GM13976 (cell line): Measurements from ENCODE around the gene CNOT1.

Experiments used
- DNase-seq: peaks from one replicate; pipeline ENCODE4 v3.0.0; 2012; ENCODE audit warnings: low spot score
- CTCF ChIP-seq: IDR thresholded peaks from 2 replicates; pipeline ENCODE4 v1.5.1; 2012; ENCODE audit warnings: borderline replicate concordance, mild to moderate bottlenecking; ENCODE audit not compliant: insufficient read depth; ENCODE audit errors: extremely low read depth, missing control alignments, control extremely low read depth
- in situ Hi-C: fragments of 300-500 bp; cut with MboI; formaldehyde crosslinking; loops from one replicate; pipeline ENCODE4 v1.12.0; 2022; ENCODE audit warnings: low sequenced_read_pairs, mixed read lengths, inconsistent platforms; ENCODE audit not compliant: unreplicated experiment

The CNOT1 gene

GRCh38 chr16:58475091-58475619 is 154.5 kb downstream of the CNOT1 start:
- in situ Hi-C loops = no loop called here
- no peak for DNase-seq
- TF ChIP-seq CTCF = no peak

DNA sequence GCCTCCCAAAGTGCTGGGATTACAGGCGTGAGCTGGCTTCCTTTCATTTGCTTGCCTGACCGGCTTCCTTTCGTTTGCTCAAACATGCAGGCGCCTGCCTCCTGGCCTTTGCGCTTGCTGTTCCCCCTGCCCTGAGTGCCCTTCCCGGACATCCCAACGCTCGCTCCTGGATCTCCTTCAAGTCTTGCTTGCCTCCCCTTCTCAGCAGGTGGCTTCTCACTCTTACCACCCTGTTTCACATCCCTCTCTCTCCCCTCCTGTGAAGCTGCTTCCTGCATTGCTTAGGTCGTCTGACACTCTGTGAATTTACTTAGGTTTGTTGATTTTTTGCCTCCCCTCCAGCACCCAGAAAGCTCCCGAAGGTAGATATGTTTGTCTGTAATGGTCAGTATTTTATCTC is 155.3 kb downstream of the CNOT1 start:
- no peak for TF ChIP-seq CTCF
- in situ Hi-C loops = no loop called here
- no peak for DNase-seq

GRCh38 chr16:58472827-58473226 is 156.8 kb downstream of the CNOT1 start:
- no peak for DNase-seq
- in situ Hi-C loops = no loop called here
- TF ChIP-seq CTCF = no peak

DNA sequence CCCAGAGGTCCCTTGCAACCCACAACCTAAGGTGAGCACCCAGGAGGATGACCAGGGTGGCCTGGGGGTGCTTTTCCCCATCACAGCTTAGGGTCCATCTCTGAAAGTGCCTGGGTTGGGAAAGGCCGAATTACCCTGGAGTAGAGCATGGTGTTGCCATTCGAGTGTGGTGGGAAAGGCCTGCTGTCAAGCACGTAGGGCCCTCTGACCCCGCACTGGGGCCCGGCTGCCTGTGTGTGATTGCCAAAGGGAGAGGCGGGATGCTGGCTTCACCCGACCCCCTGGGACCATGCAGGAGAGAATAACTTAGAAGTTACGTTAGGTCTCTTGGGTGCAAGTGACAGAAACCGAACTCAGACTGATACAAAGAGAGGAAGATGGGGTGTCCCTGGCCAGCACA is 157.4 kb downstream of the CNOT1 start:
- TF ChIP-seq CTCF = no peak
- DNase-seq = no peak
- in situ Hi-C loops = no loop called here

DNA sequence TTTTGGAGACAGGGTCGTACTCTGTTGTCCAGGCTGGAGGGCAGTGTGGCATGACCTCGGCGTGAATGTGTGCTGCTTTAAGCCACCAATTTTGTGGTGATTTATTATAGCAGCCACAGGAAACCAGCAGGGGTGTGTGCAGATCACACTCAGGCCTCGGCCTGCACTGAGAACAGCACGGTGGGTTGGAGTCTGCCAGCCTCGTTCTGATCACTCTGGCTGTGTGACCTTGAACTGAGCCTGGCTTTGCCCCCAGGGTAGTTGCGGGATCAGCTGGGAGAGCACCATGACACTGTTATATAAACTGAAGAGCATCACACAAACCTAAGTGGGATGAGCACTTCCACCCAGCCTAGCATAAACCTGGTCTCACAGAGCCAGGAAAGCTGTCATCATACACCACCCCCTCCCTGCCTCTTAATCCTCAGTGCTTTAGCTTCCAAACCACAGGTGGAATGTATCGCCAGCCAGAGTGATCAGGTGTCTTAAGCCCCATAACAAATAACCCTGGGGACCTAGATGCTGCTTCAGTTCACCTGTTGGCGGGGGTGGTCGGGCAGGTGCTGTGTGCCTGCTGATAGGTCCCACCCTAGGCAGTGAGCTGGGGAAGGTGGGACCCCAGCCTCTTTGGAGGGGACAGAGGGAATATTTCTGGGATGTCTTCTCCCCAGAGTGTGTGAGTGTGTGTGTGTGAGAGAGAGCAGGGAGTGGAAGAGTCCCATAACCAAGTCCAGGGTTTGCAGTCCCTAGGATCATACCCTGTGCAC is 158.2 kb downstream of the CNOT1 start:
- no peak for TF ChIP-seq CTCF

More for the DNA sequence above, 158.2 kb downstream of the CNOT1 start:
- DNase-seq = no peak
- in situ Hi-C loops = no loop called here
